Activated CD8-positive, alpha-beta T cell treated with anti-CD3 and anti-CD28 coated beads for 36 hours (primary cell): ENCODE measurements around the gene AHCYL2. TPM values are rescaled to one million over a fixed set of nuclear protein-coding genes. Genes with fewer than 3 reads are reported as not detected.

Experiments used
- ATAC-seq: fragments of 200-7000 bp; cut with Tn5 transposase; one replicate; pipeline ENCODE4 v1.10.0; 2021; ENCODE audit warnings: mild to moderate bottlenecking, moderate library complexity
- CTCF ChIA-PET: fragments of 350-600 bp; sonication (Branson Sonifier 250); formaldehyde crosslinking; loops from one replicate; lab custom pipeline; 2021; ENCODE audit warnings: antibody characterized with exemption; lab: Charles Lee
- POLR2A ChIA-PET: fragments of 350-600 bp; sonication (Branson Sonifier 250); formaldehyde crosslinking; loops from one replicate; lab custom pipeline; 2021; ENCODE audit warnings: antibody characterized with exemption; lab: Charles Lee
- DNase-seq: peaks from one replicate; pipeline ENCODE4 v3.0.0-alpha.2; 2020
- H3K27ac Mint-ChIP-seq: one replicate; pipeline ENCODE4 v1.8.0; 2021; ENCODE audit warnings: mild to moderate bottlenecking, mixed read lengths
- H3K27me3 Mint-ChIP-seq: one replicate; pipeline ENCODE4 v1.8.0; 2021; ENCODE audit warnings: mixed read lengths
- H3K36me3 Mint-ChIP-seq: one replicate; pipeline ENCODE4 v1.8.0; 2021; ENCODE audit warnings: low read depth, mixed read lengths
- H3K4me1 Mint-ChIP-seq: one replicate; pipeline ENCODE4 v1.8.0; 2021; ENCODE audit warnings: low read depth, mixed read lengths
- H3K4me3 Mint-ChIP-seq: one replicate; pipeline ENCODE4 v1.8.0; 2021; ENCODE audit warnings: mild to moderate bottlenecking, moderate library complexity, mixed read lengths
- H3K9me3 Mint-ChIP-seq: one replicate; pipeline ENCODE4 v1.8.0; 2021; ENCODE audit warnings: mixed read lengths
- intact Hi-C: fragments of 100-400 bp; cut with micrococcal nuclease; formaldehyde crosslinking; loops from one replicate; pipeline ENCODE4 v1.10.0; 2022
- total RNA-seq, 2 experiments: library from RNA; stranded (reverse); gene quantifications; one replicate each; pipeline ENCODE4 v1.2.3, GENCODE V29; 2021
- TF ChIP-seq, protein P1 (sequence below): fragments of 200-600 bp; IDR thresholded peaks from one replicate; pipeline ENCODE4 v1.8.0; 2022; ENCODE audit warnings: antibody characterized with exemption, mild to moderate bottlenecking

AHCYL2 gene
- total RNA-seq, 2 experiments from 2014 or later, result 8.1 to 9.6 TPM

DNA sequence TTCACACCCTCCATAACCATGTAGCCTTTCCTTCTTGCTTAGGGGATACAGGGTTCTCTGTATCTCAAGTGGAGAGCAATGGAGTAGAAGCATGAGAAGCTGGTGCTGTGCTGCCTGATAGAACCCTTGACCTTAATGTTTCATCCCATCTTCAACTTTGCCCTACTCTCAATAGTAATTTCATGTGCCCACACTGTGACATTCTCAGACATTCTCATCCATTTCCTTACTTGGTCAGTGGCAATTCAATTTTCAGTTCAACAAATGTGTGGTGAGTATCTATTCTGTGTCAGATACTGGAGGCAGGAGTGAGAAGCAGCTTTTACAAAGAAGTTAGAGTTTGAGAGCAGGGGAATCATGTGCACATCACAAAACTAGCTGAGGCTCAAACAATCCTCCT, 225.5 kb downstream of the AHCYL2 start:
- Mint-ChIP-seq H3K9me3 (peaks cover 10% of the 10 kb centered on the region), H3K4me1 (no peaks in the 10 kb centered on the region), H3K27me3 (no peaks in the 10 kb centered on the region), H3K36me3 (peaks cover 57% of the 10 kb centered on the region), H3K4me3 (no peak overlapping the region), H3K27ac (no peak overlapping the region)
- ATAC-seq (no peak), DNase-seq (no peak)
- CTCF ChIA-PET, result no interaction called here
- intact Hi-C loops, result no loop called here
- POLR2A ChIA-PET, result no interaction called here
- TF ChIP-seq, protein P1, sequence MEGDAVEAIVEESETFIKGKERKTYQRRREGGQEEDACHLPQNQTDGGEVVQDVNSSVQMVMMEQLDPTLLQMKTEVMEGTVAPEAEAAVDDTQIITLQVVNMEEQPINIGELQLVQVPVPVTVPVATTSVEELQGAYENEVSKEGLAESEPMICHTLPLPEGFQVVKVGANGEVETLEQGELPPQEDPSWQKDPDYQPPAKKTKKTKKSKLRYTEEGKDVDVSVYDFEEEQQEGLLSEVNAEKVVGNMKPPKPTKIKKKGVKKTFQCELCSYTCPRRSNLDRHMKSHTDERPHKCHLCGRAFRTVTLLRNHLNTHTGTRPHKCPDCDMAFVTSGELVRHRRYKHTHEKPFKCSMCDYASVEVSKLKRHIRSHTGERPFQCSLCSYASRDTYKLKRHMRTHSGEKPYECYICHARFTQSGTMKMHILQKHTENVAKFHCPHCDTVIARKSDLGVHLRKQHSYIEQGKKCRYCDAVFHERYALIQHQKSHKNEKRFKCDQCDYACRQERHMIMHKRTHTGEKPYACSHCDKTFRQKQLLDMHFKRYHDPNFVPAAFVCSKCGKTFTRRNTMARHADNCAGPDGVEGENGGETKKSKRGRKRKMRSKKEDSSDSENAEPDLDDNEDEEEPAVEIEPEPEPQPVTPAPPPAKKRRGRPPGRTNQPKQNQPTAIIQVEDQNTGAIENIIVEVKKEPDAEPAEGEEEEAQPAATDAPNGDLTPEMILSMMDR, result no peak

DNA sequence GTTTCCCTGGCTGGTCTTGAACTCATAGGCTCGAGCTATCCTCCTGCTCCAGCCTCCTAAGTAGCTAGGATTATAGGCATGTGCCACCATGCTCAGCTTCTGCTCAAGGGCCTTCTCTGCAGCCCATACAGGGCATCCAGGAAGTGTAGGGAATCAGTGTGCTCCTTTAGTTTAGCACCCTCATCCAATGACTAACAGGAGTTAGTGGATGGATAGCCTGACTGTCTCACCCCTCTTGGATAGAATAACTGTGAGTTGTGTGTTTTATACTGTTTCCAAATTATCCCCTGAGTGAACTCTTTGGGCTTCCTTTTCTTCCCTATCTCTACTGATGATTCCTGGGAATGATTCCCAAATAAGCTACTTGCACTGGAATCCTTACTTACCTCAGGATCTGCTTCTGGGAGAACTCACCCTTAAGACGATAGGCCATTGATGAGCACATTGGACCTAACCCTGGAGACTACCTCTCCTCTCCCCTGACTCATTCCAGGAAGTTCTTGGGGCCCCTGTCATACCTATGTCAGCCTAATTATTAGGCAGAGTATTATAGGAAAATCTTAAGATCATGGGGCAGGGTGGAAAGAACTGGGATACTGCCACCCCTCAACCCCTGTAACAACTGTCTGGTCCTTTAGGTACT, 227.9 kb downstream of the AHCYL2 start:
- POLR2A ChIA-PET, result interaction anchor here (1.0 kb wide), 1 partner anchor 8 kb away, joined by 3 read pairs; no protein-coding TSS in a partner anchor
- H3K4me1 Mint-ChIP-seq, result no peaks in the 10 kb centered on the region
- intact Hi-C loops, result no loop called here
- DNase-seq, result no peak
- no peak for ATAC-seq
- no peak overlapping the region for H3K27ac Mint-ChIP-seq
- CTCF ChIA-PET, result interaction anchor here (0.7 to 2.0 kb wide), 5 partner anchors 10 to 85 kb away, joined by 3 to 6 read pairs (median 3); partner anchors contain the start of gene STRIP2
- no peak overlapping the region for H3K4me3 Mint-ChIP-seq
- TF ChIP-seq, protein P1, result no peak
- H3K36me3 Mint-ChIP-seq, result peaks cover 41% of the 10 kb centered on the region
- no peaks in the 10 kb centered on the region for H3K27me3 Mint-ChIP-seq
- H3K9me3 Mint-ChIP-seq, result peaks cover 10% of the 10 kb centered on the region

DNA sequence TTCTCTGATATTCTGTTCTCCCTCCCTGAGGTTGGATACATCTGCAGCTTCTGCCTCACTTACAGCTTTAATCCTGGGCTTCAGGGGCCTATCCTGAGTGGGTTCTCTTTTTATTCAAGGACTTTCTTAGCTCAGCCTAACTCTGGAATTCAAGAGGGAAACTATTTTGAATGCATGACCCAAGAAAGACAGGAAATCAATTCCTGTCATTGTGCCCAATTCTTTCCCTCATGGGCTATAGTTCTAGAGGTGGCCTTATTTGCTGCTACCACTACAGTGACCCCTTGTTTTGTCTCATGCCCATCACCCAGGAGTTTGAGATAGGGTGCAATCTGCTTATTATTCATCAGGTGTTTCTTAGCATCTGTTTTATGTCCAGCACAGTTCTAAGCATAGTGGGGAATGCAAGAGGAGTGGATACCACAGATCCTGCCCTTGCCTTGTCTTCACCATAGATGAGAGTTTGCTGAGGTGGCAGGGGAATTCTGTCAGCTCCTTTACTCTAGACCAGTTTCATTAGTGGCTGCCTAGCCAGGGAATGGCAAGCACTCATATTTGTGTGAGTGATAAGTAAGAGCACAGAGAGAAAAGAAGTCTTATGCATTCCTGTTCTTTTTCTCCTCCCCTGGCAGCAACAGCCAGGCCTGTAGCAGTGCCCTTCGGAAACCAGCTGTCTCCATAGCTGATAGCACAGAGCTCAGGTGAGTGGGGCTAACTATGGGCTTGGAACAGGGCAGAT, 228.8 kb downstream of the AHCYL2 start:
- intact Hi-C loops, result no loop called here
- Mint-ChIP-seq H3K9me3 (peaks cover 5% of the 10 kb centered on the region), H3K4me1 (no peaks in the 10 kb centered on the region), H3K4me3 (no peak overlapping the region), H3K27me3 (no peaks in the 10 kb centered on the region), H3K27ac (no peak overlapping the region), H3K36me3 (peaks cover 35% of the 10 kb centered on the region)
- ChIA-PET CTCF (interaction anchor here (0.9 to 1.3 kb wide), 2 partner anchors 11 to 20 kb away, joined by 3 read pairs; partner anchors contain the start of gene STRIP2), POLR2A (no interaction called here)
- ATAC-seq (no peak), DNase-seq (no peak)
- TF ChIP-seq, protein P1, result no peak

DNA sequence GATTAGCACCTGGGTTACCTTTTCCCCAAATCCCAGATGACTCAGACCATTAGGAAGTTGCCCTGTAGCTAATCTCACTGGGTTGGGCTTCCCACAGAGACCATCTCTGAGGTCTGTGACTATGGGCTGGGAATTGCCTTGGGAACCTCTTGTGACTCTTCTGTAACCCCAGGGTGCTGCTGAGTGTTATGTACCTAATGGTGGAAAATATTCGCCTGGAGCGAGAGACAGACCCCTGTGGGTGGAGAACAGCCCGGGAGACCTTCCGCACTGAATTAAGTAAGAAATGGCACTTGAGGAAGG, 229.4 kb downstream of the AHCYL2 start:
- Mint-ChIP-seq H3K4me1 (no peaks in the 10 kb centered on the region), H3K4me3 (no peak overlapping the region), H3K27ac (no peak overlapping the region), H3K27me3 (no peaks in the 10 kb centered on the region), H3K9me3 (peaks cover under 1% of the 10 kb centered on the region), H3K36me3 (peaks cover 29% of the 10 kb centered on the region)
- ATAC-seq, result no peak
- ChIA-PET CTCF (no interaction called here), POLR2A (no interaction called here)
- TF ChIP-seq, protein P1, result no peak
- DNase-seq, result no peak
- intact Hi-C loops, result no loop called here

DNA sequence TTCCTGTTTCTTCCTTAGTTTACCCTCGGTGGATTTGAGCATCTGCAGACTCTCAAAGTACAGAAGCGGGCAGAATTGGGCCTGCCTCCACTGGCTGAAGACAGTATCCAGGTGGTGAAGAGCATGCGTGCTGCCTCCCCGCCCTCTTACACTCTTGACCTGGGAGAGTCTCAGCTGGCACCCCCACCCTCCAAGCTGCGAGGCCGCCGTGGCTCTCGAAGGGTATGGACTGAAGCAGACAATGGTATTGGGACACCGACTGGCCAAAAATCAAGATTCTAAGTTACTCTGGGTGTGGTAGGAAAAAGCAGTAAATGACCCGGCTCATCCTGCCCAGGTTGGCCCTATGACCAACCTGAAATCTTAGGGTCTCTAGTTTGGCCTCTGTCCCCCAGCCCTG, 231.6 kb downstream of the AHCYL2 start:
- TF ChIP-seq, protein P1, result no peak
- no peaks in the 10 kb centered on the region for H3K4me1 Mint-ChIP-seq
- H3K4me3 Mint-ChIP-seq, result no peak overlapping the region
- CTCF ChIA-PET, result no interaction called here
- POLR2A ChIA-PET, result no interaction called here
- no peaks in the 10 kb centered on the region for H3K27me3 Mint-ChIP-seq
- intact Hi-C loops, result no loop called here
- ATAC-seq, result no peak
- H3K36me3 Mint-ChIP-seq, result peaks cover 15% of the 10 kb centered on the region
- H3K27ac Mint-ChIP-seq, result no peak overlapping the region
- DNase-seq, result no peak
- H3K9me3 Mint-ChIP-seq, result no peaks in the 10 kb centered on the region
